HG02623 (cell line): ENCODE measurements around the gene ZER1.
"Not testable (repeated sequence)": the region's sequence is repeated elsewhere in the genome, so short reads cannot be mapped to it uniquely, and the experiment has no call there.

Source experiments
- ATAC-seq: cut with Tn5 transposase; IDR thresholded peaks from one replicate; pipeline ENCODE4 v1.9.1; 2021; ENCODE audit warnings: moderate library complexity; ENCODE audit not compliant: unreplicated experiment

Gene ZER1

DNA sequence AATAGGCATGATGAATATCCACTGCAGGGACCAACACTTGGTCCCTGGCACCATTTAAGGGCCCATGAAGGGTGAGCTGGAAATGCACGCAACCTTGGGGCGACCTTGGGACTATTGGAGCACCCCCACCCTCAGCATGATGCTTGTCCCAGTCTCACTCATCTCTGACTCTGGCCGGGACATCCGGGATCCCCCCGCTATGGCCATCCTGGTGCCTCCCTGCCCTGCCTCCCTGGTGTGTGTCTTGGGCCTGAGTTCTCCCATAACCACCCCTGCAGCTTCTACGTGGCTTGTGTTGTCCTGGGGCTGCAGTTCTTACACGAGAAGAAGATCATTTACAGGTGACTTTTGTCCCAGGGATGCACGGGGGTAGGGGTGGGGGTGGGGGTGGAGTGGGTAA, 53.7 kb downstream of the ZER1 start:
- ATAC-seq: no peak

- no peak for ATAC-seq
Measured at GRCh38 chr9:128716581-128717254, 55.0 kb downstream of the ZER1 start.

- ATAC-seq: no peak
Measured at GRCh38 chr9:128715436-128715750, 56.3 kb downstream of the ZER1 start.

- ATAC-seq: no peak
Measured at GRCh38 chr9:128714586-128715435, 56.9 kb downstream of the ZER1 start.

GRCh38 chr9:128713941-128714573, 57.7 kb downstream of the ZER1 start:
- ATAC-seq: no peak

DNA sequence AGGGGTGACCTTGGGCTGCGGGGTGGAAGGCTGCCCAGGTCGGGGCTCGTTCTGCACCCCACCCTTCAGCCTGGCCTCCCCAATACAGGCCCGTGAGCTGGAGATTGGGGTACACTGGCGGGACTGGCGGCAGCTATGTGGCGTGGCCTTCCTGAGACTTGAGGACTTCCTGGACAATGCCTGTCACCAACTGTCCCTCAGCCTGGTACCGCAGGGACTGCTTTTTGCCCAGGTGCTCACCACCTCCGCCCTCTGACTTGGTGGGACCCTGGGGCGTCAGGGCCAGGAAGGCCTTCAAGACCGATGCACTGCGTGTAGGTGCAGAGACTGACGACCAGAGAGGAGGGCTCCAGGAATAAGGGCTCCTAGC, 58.3 kb downstream of the ZER1 start:
- ATAC-seq: no peak

DNA sequence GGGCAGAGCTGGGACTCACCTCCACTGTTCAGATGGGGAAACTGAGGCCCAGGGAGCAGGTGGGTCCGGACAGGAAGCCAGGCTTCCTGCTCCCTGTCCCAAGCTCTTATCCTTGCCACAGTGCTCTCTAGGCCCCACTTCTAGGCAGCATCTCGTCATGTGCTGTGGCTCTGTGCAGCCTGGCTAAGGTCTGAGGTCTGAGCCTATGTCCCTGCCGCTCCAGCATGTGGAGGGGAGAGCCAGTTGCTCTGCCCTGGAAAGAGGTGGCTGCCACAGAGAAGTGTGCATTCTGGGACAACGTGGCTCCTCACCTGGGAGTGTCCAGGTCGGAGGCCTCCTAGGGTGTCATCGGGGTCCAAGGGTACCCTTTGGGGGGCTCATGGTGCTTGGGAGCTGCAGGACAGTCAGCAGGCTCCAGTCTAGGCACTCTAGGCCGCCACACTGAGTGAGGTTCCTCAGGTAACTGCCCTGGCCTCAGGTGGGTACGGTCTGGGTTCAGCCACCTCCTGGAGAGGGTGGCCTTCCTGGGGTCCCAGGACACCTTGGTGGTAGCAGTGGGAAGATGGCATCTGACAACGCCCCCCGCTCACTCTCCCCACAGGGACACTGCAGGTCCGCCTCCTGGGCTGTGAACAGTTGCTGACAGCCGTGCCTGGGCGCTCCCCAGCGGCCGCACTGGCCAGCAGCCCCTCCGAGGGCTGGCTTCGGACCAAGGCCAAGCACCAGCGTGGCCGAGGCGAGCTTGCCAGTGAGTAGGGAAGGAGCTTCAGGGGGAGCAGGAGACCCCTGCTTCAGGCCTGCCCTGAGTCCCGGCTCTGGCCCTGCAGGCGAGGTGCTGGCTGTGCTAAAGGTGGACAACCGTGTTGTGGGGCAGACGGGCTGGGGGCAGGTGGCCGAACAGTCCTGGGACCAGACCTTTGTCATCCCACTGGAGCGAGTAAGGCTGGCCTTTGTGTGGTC, 59.0 kb downstream of the ZER1 start:
- no peak for ATAC-seq

GRCh38 chr9:128707446-128707845, 64.3 kb downstream of the ZER1 start:
- no peak for ATAC-seq

- ATAC-seq: no peak
Measured at GRCh38 chr9:128706671-128707381, 64.9 kb downstream of the ZER1 start.

DNA sequence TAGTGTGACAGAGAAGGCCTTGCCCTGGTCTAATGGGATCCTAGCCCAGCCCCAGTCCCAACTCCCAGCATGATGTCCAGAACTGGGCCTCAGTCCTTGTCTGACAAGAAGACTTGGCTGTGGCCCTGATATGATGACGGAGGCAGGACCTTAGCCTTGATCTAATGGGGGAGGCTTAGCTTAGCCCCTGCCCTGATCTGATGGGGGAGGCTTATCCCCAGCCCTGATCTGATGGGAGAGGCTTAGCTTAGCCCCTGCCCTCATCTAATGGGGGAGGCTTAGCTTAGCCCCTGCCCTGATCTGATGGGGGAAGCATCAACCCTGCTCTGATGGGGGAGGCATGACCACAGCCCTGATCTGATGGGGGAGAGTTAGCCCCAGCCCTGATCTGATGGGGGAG, 65.7 kb downstream of the ZER1 start:
- no peak for ATAC-seq

- ATAC-seq: no peak
Measured at GRCh38 chr9:128705051-128705965, 66.4 kb downstream of the ZER1 start.

- no peak for ATAC-seq
Measured at GRCh38 chr9:128704356-128704670, 67.4 kb downstream of the ZER1 start.

DNA sequence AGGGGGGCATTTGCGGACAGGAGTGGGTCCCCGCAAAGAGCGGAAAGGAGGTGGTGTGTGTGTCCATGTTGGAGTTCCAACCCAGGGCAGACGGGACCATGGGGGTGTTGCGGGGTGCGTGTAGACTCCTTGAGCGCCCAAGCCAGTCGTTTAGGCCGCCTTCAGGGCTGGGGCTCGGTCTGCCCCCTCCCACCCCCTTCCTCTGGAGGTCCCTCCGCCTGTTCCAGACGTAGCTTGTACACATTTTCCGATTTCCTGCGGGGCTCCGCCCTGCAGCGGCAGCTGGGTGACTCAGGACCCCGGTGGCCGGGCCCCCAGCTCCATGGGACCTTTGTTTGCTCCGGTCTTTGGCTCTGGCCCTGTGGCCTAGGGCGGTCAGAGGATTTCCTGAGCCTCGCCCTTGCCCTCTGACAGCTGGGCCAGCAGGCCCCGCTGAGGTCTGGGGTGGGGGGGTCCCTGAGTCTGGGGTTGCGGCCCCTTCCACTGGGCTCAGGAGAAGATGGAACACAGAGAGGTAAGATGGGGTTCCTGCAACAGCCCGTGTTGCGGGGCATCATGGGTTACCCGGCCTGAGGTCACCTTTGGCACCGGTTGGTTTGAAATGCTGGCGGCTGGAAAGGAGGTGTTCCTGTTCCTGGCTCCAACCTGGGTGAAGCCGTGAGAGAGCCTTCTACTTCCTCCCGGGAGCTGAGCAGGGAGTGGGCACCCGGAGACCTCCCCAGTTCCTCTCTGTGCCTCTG, 67.9 kb downstream of the ZER1 start:
- ATAC-seq: no peak

- ATAC-seq: no peak
Measured at GRCh38 chr9:128702949-128703615, 68.6 kb downstream of the ZER1 start.

- peak; percentile 56 for ATAC-seq
Measured at GRCh38 chr9:128702445-128702948, 69.2 kb downstream of the ZER1 start, which contains the start of gene PKN3. PKN3 (plus strand) TSS chr9:128702503; CDS start chr9:128702916, 413 bp downstream.

DNA sequence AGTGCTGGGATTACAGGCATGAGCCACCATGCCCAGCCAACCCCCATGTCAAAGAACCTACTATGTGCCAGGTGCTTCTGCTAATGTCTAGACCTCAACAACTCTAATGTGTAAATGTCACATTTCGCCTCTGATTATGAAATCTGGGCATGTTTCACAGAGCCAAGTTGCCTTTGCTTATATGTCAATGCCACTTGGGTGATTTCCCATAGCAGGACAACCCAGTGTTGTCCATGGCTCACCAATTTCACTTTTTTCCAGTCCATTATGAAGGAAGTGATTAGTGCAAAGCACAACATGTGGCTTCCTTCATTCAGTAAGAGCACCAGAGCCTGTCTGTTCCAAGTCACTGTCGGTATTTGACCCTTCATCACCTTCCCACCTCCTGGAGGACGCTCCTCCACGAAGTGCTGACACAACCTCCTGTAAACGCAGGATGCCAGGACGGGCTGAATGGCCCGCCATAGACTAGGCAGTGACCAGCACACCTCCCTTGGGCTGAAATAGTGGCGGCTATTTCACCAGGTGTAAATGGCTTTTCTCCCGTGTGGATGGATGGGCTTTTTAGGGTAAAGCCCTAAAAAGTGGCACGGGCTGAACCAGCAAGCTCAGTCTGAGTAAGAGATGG, 70.4 kb downstream of the ZER1 start:
- ATAC-seq: no peak

GRCh38 chr9:128699096-128699795, 72.5 kb downstream of the ZER1 start:
- not testable (repeated sequence) for ATAC-seq
